Stromal cell of bone marrow (primary cell): ENCODE results near the gene MGLL.

Experiments
- DNase-seq: peaks from one replicate; pipeline ENCODE4 v3.0.0-alpha.2; 2012; ENCODE audit warnings: low read depth

The MGLL gene

DNA sequence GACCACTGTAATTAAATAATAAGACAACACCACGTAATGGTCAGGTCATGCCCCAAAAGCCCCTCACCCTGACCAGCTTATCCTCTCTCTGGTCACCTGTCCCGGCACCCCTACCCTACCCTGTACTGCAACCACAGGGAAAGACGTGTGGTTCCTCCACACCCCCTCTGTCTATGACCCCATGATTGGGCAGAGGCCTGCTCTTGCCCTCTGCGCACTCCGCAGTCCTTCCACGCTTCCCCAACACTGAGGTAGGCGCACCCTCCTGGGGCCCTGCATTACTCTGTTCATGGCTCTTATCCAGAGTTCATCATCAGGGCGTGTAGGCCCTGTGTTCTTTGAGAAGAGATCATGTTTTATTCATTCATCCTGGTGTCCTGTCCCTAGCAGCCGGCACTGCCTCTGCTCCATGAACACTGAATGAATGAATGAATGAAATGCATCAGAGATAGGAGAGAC lies 33.8 kb downstream of the MGLL start:
- no peak for DNase-seq

DNA sequence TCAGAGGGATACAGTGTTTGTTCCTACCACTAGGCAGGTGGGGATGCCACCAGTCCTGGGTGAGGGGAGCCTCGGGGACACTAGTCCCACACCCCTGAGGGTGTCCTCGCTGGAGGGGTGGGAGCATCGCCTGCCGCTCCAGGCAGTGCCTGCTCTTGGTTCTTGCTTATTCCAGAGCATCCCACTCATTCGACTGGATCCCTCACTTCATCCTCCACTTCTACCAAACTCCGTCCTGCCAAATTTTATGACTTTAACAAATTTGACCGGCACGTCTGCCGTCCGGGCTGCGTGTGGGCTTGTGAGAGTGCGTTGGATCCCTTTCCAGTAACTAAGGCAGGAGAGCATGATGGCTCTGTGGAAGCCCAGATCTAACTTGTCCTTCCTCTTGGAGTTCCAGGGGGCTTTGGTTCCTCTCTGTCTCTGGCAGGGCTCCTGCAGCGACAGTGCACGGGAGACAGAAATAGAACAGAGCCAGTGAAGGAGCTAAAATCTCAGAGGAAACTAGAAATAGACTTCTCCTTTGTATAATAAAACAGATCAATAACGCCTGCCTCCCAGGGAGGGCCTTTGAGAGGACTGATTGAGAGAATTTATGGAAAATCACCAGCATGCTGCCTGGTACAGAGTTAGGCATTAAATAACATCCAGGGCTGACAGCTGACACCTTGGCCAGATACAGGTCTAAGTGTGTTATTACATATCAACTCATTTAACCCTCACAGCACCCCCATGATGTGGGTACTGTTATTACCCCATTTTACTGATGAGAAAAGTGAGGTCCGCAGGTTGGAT lies 34.5 kb downstream of the MGLL start:
- no peak for DNase-seq

- no peak for DNase-seq
Observed at GRCh38 chr3:127787071-127787490, 35.2 kb downstream of the MGLL start.

DNA sequence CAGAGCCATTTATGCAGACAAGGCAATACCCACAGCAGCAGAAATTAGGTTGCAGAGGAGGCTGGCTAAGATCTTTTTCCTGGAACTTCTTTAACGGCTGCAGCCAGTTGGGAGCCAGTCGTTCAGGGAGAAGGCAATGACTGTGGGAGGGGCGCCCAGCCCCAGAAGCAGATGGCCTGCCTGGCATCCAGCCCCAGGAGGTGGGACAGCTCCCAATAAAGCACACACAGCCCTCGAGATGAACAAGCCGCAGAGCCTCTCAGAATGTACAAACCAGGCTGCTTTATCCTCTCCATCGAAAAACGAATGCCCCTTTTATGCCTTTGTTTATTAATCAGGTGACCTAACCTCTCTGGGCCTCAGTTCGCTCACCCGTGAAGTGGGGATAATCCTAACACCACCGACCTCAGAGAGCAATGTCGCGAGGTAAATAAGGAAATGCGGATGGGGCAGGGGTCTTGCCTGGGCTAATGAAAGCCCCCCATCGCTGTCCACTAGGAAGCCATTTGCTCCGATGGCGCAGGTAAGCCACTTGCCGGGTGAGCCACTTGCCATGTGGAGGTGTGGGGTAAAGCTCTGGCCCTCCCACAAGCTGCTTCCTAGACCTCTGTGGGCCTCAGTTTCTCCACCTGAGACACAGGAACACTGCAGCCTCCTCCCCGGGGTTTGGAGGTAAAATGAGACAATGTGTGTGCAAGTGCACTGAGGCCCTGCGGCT lies 35.8 kb downstream of the MGLL start:
- DNase-seq: no peak

- no peak for DNase-seq
Observed at GRCh38 chr3:127785711-127786265, 36.5 kb downstream of the MGLL start.

DNA sequence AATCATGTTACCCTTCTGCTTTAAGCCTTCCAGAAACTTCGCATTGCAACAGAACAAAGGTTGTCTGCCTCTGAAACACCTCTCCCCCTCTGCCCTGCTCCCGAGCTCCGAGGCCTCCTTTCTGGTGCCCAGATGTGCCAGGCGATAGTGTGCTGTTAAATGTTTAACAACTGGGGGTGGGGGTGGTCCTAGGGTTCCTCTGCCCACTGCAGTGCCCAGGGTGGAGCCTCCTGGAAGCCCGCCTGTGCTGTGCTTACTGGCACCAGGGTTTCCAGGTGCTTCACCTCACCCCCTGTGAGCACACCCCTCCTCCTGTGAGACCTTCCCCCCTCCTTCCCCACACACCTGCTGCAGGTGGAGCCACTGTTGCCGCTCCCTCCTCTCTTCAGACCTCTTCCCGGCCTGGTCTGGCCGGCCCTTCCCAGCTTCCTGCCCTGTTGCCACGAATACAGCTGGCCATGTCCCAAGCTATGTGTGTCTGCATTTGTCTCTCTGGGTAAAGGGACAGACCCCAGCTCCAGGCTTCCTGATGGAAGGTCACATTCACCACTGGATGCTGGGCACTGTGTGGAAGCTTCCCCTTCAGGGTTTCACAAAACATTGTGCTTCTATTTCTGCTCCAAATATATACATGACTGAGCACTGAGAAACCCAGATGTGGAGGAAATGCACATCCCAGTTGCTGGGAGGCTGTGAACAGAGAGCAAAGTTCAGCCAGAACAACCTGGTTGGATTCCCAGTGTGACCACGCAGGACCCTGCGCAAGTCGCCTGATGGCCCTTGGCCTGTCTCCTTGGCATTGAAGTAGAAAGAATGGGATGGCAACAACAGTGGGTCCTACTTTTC lies 37.2 kb downstream of the MGLL start:
- no peak for DNase-seq

- no peak for DNase-seq
Observed at GRCh38 chr3:127784283-127784682, 38.0 kb downstream of the MGLL start.

DNA sequence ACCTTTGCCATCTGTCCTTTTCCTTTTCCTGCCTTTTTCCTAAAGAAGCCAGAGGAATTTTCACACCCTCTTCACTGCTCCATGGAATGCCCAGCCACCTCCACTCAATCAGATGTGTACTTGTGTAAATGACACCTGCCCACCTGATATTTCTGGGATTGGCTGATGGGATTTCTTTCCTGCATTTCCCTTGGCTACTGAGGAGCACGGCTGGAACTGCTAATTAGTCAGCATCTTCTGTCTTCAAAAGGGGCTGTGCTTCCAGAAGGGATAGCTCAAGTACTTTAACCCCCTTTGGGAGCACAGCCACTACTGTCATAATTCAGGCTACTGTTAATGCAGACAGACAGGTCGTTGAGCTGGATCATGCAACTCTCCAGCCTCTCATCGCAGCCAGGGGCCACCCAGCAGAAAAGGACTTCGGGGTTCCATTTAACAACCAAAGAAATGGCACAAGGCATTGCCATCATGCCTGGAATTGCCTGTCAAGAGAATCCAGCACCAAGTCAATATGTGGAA lies 38.6 kb downstream of the MGLL start:
- no peak for DNase-seq

DNA sequence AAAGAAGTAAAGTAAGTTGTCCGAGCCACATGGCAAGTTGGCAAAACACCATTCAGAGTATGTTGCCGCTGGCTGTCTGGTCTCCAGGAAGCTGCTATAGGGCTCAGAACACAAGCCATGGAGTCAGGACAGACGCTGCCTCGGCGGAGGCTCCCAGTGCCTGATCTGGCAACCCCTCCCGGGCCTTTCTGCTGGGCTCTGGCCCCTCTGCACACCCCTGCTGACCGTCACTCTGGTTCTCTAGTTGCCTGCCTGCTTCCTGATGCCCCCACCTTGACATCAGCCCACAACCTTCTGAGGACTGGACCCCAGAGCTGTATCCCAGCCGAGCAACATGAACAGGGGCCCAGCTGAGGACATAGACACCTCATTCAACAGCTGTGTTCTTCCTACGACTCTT lies 39.1 kb downstream of the MGLL start:
- DNase-seq: no peak

- peak; percentile 59 for DNase-seq
Observed at GRCh38 chr3:127781411-127782001, 40.8 kb downstream of the MGLL start.

- no peak for DNase-seq
Observed at GRCh38 chr3:127780536-127781400, 41.5 kb downstream of the MGLL start.

- DNase-seq: no peak
Observed at GRCh38 chr3:127779747-127780146, 42.6 kb downstream of the MGLL start.

GRCh38 chr3:127777921-127778656 lies 44.2 kb downstream of the MGLL start:
- DNase-seq: no peak

GRCh38 chr3:127777332-127777731 lies 45.0 kb downstream of the MGLL start:
- DNase-seq: no peak

GRCh38 chr3:127776347-127776746 lies 46.0 kb downstream of the MGLL start:
- no peak for DNase-seq

- DNase-seq: peak; percentile 51
Observed at GRCh38 chr3:127775398-127776109, 46.8 kb downstream of the MGLL start.

DNA sequence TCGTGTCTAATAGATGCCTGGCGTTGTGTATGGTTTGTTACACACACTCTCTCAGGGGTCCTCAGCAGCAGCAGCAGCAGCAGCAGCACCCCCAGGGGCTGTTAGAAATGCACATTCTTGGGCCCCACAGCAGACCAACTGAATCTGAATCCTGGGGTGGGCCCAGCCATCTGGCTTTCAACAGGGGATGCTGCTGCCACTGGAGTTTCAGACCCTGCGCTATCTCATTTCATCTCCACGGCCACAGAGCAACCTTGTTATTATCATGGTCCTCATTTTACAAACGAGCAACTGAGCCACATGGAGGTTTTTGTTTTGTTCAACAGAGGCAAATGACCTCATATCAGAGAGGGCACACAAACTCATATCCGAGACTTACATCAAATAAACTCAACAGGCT lies 47.7 kb downstream of the MGLL start:
- no peak for DNase-seq

DNA sequence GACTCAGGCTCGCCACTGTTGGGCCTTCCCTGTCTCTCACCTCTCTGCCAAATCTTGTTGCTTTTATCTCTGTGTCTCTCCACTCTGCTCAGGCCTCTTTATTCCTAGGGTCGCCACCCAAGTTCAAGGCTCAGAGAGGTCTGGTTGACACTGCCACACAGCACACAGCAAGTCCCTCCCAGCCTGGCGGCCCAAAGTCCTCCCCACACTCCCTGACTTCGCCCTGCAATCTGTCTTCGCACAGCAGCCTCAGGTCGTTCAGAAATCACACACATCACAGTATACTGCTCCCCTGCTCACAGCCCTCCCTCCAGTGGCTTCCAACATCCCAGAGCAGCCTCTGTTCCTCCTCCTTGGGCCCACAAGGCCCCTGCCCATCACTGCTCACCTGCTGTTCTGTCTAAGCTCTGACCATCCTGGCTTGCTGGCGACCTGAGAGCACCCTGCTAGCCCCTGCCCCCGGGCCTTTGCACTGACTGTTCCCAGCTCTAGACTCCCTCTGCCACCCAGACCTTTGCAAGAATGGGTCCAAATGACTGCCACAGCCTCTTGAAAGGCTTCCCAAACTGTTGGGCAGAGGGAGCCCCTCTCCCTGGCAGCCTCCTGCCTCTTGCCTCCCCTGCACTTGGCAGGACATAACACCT lies 48.4 kb downstream of the MGLL start:
- no peak for DNase-seq
